ENCODE results near the gene SPIN1.

The SPIN1 gene

GRCh38 chr9:88498880-88499279 is 110.6 kb downstream of the SPIN1 start:
- DNase-seq (ENCODE audit: low read depth) = no peak

GRCh38 chr9:88501086-88501485 is 112.8 kb downstream of the SPIN1 start:
- DNase-seq (ENCODE audit: low read depth) = no peak

- DNase-seq (ENCODE audit: low read depth) = no peak
Measured at GRCh38 chr9:88502552-88503034, 114.3 kb downstream of the SPIN1 start.

- DNase-seq (ENCODE audit: low read depth) = no peak
Measured at GRCh38 chr9:88503081-88503844, 115.0 kb downstream of the SPIN1 start.

GRCh38 chr9:88503845-88504764 is 115.9 kb downstream of the SPIN1 start:
- DNase-seq (ENCODE audit: low read depth) = no peak

GRCh38 chr9:88508326-88508725 is 120.1 kb downstream of the SPIN1 start:
- no peak for DNase-seq (ENCODE audit: low read depth)

- DNase-seq (ENCODE audit: low read depth) = no peak
Measured at GRCh38 chr9:88511906-88512305, 123.7 kb downstream of the SPIN1 start.

DNA sequence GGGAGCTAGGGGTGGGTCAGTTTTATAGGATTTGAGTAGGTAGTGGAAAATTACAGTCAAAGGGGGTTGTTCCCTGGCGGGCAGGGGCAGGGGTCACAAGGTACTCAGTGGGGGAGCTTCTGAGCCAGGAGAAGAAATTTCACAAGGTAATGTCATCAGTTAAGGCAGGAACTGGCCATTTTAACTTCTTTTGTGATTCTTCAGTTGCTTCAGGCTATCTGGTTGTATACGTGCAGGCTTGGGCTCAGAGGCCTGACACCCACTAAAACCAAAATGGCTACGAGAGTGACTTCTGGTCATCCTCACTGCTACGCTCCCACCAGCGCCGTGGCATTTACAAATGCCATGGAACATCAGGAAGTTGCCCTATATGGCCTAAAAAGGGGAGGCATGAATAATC is 126.0 kb downstream of the SPIN1 start:
- DNase-seq (ENCODE audit: low read depth) = no peak

DNA sequence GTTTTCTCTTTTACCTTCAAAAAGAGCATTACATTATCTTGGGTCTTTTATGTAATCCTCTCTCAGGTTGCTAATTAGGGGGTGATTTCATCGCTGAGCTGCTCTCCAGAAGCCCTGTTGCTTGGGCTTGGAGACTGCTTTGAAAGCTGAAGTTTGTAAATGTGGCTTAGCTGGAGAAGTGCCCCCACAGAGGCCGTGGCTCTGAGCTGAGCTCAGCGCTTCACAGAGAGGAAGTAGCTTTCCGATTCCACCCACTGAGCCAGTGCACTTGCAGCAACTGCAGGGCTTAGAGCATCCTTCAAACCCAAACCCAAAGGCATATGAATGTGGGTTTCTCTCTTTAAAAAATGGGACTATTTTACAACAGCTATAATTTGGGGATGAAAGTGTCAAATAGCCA is 133.1 kb downstream of the SPIN1 start:
- DNase-seq (ENCODE audit: low read depth) = no peak

DNA sequence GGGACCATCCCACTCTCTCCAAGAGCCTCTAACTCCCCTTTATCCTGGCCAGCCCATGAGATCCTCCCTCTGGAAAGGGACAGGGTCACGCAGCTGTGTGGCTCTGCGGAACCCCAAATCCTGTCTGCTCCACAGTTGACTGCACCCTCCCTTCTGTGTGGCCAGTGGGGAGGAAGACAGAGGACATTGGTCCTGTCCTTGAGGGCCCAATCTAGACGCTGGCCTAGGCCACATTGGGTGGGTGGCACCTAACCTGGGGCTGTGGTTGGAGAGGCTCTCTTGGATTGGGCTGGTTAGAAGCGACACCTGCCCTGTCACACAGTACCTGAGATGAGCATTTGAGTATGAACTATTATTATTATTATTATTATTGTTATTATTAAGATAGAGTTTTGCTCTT is 134.1 kb downstream of the SPIN1 start:
- DNase-seq (ENCODE audit: low read depth) = no peak

GRCh38 chr9:88523056-88523455 is 134.8 kb downstream of the SPIN1 start:
- no peak for DNase-seq (ENCODE audit: low read depth)

- DNase-seq (ENCODE audit: low read depth) = no peak
Measured at GRCh38 chr9:88524911-88525310, 136.7 kb downstream of the SPIN1 start.

- DNase-seq (ENCODE audit: low read depth) = no peak
Measured at GRCh38 chr9:88527618-88528017, 139.4 kb downstream of the SPIN1 start.
